Measurements from ENCODE around the gene PROM2.

GRCh38 chr2:95323347-95324155 lies 49.3 kb downstream of the PROM2 start:
- TF ChIP-seq MAX (IDR thresholded peaks at IDR 0.05), result no peak
- no peak for TF ChIP-seq NFIC (IDR thresholded peaks at IDR 0.05)
- TF ChIP-seq TCF12 (IDR thresholded peaks at IDR 0.05; ENCODE audit: low read depth), result 0 out of 2 replicates have a peak, but pooled peaks have one; percentile 18
- TF ChIP-seq EP300 (IDR thresholded peaks at IDR 0.05; ENCODE audit: borderline replicate concordance), result no peak
- no peak for TF ChIP-seq REST (IDR thresholded peaks at IDR 0.05; ENCODE audit: low read depth)
- no peak for TF ChIP-seq ZBTB7A (IDR thresholded peaks at IDR 0.05; ENCODE audit: low read depth)
- no peak for TF ChIP-seq YY1 (IDR thresholded peaks at IDR 0.05; ENCODE audit: low read depth)
- TF ChIP-seq CEBPB (IDR thresholded peaks at IDR 0.05), result no peak
- TF ChIP-seq RAD21 (IDR thresholded peaks at IDR 0.05; ENCODE audit: low read depth), result peak; percentile 75
- TF ChIP-seq TEAD4 (IDR thresholded peaks at IDR 0.05), result no peak
- TF ChIP-seq EGR1 (IDR thresholded peaks at IDR 0.05), result no peak
